ENCODE data around the gene DEPDC1B.

- TF ChIP-seq, protein P1, sequence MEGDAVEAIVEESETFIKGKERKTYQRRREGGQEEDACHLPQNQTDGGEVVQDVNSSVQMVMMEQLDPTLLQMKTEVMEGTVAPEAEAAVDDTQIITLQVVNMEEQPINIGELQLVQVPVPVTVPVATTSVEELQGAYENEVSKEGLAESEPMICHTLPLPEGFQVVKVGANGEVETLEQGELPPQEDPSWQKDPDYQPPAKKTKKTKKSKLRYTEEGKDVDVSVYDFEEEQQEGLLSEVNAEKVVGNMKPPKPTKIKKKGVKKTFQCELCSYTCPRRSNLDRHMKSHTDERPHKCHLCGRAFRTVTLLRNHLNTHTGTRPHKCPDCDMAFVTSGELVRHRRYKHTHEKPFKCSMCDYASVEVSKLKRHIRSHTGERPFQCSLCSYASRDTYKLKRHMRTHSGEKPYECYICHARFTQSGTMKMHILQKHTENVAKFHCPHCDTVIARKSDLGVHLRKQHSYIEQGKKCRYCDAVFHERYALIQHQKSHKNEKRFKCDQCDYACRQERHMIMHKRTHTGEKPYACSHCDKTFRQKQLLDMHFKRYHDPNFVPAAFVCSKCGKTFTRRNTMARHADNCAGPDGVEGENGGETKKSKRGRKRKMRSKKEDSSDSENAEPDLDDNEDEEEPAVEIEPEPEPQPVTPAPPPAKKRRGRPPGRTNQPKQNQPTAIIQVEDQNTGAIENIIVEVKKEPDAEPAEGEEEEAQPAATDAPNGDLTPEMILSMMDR (conservative IDR thresholded peaks at IDR 0.05): no peak
- no peak for TF ChIP-seq EZH2 (IDR thresholded peaks at IDR 0.05; ENCODE audit: low read depth)
These were observed 13.8 kb downstream of the DEPDC1B start for GRCh38 chr5:60686157-60686556.
